ENCODE measurements around the gene DCP1A. TPM values are rescaled to one million over a fixed set of nuclear protein-coding genes. Genes with fewer than 3 reads are reported as not detected.

The DCP1A gene
- total RNA-seq, 2 experiments from 2014 or later: 33.1 to 36.1 TPM

DNA sequence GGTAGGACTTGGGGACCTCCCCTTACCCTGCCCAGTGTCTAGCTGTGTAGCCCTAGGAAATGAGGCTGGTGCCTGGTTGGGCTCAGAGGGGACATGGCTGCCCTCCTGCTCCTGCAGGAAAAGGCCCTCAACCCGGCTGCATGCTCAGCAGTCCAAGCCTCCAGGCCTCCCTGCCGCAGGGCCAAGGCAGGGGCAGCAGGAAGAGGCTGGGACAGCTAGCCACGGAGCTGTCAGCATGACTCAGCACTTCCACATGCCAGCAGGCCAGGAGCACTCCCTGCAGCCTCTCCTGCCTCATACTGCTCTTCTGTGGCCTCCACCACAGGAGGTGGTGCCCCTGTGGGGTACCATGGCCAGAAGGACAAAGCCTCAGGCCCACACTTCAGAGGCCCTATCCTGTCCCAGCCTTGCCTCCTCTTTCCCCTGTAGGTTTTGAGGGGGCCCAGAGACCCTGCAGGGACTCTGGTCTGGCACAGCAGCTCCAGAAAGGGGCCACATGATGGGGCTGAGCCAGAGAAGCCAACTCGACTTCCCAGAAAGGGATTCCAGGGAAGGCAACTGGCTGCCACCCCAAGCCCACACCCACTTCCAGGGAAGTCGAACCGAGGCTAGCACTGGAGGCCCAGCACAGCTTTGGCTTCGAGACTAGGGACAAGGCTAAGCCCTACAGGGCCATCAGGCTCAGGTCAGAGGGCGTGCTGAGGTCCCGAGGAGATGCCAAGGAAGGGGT is 111.1 kb downstream of the DCP1A start:
- no peaks in the 10 kb centered on the region for H3K4me1 Mint-ChIP-seq
- no peaks in the 10 kb centered on the region for H3K9me3 Mint-ChIP-seq
- no peaks in the 10 kb centered on the region for H3K27me3 Mint-ChIP-seq
- DNase-seq: no peak
- H3K36me3 Mint-ChIP-seq: peaks cover 12% of the 10 kb centered on the region
- no peak overlapping the region for H3K4me3 Mint-ChIP-seq
- H3K27ac Mint-ChIP-seq: peak overlapping the region; percentile 38

DNA sequence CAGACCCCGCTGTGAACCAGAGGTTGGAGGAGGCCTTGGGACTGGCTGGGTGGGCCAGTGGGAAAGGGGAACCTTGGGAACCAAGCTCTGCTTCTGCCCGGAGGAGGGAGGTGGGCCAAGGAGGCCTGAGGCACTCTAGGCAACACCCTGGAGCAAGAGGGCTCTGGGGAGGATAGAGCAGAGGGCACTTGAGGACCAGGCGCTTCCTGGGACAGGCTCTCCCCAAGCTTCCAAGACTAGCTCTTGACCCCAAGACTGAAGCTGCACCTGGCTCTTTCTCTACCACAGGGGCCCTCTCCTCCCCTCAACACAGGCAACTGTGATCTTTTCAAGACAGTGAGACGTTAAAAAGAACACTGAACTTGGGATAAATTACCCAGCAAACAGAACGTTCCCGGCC is 111.8 kb downstream of the DCP1A start:
- no peaks in the 10 kb centered on the region for H3K9me3 Mint-ChIP-seq
- H3K4me1 Mint-ChIP-seq: no peaks in the 10 kb centered on the region
- DNase-seq: no peak
- H3K27me3 Mint-ChIP-seq: no peaks in the 10 kb centered on the region
- H3K36me3 Mint-ChIP-seq: peaks cover 12% of the 10 kb centered on the region
- H3K4me3 Mint-ChIP-seq: no peak overlapping the region
- H3K27ac Mint-ChIP-seq: no peak overlapping the region

DNA sequence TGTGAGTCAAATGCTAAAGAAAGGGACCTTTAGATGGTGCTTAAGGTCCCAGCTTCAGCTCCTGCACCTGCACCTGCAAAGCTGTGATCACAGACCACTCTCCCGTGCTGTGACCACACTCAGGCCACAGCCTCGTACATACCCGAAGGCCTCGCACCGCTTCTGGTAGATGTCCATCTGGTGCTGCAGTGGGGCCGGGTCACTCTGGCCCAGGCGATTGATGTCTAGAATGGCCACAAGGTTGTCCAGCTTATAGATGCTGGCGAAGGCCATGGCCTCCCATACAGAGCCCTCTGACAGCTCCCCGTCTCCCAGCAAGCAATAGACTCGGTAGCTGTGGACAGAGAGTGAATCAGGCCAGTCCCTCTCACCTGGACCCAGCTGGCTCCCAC is 112.5 kb downstream of the DCP1A start:
- H3K9me3 Mint-ChIP-seq: no peaks in the 10 kb centered on the region
- no peak for DNase-seq
- H3K27ac Mint-ChIP-seq: no peak overlapping the region
- peaks cover 13% of the 10 kb centered on the region for H3K36me3 Mint-ChIP-seq
- H3K4me3 Mint-ChIP-seq: no peak overlapping the region
- H3K27me3 Mint-ChIP-seq: no peaks in the 10 kb centered on the region
- no peaks in the 10 kb centered on the region for H3K4me1 Mint-ChIP-seq

DNA sequence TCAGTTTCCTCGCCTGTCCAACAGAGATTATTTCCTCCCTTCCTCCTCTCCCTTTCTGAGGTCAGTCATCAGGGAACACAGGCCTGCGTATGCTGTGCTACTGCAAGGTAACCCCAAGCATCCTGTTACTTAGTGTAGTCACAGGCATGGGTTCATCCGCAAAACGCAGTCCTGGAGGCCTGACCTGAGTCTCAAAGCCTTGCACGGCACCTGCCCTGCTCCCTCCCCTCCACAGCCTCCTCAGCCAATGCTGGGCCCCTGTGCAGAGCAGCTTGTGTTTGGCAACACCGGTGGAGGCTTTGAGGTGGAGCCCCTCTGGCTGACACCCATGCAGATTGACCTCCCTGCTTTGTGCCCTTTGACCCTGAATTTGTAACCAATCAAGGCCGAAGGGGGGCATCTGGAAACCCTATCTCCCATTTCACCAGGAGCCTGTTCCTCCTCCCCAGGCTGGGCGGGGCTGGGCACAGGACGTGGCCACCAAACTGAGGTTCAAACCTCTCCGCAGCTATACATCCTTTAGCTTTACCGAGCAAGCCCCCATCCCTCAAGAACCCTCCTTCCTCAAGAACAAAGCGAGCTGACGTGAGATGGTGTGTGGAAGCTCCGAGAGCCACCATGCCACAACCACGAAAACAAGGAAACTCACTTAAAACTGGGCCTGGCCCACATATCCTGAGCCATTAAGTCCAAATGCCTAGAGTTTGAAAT is 113.1 kb downstream of the DCP1A start:
- peaks cover 10% of the 10 kb centered on the region for H3K36me3 Mint-ChIP-seq
- no peaks in the 10 kb centered on the region for H3K4me1 Mint-ChIP-seq
- no peak overlapping the region for H3K27ac Mint-ChIP-seq
- no peak for DNase-seq
- H3K4me3 Mint-ChIP-seq: no peak overlapping the region
- no peaks in the 10 kb centered on the region for H3K9me3 Mint-ChIP-seq
- no peaks in the 10 kb centered on the region for H3K27me3 Mint-ChIP-seq

Other genes with a start within 250 kb of the DCP1A start
- 10 to 100 TPM; 49.3 to 50.7 TPM for gene RFT1, start 217.1 kb downstream of the DCP1A start, total RNA-seq
- 10 to 100 TPM; 16.5 to 17.5 TPM for gene PRKCD, start 186.3 kb downstream of the DCP1A start, total RNA-seq
- 100 to 1,000 TPM; 285 to 287 TPM for gene TKT, start 91.5 kb downstream of the DCP1A start, total RNA-seq
- gene CACNA1D, start 147.1 kb upstream of the DCP1A start, total RNA-seq: not detected

All from activated naive CD8-positive, alpha-beta T cell treated with anti-CD3 and anti-CD28 coated beads for 36 hours (primary cell).